D721Med (cell line): ENCODE results near the gene ADAM11.
A peak's percentile ranks its signal among the peaks of the same experiment; 100 is the strongest.

Experiments used
- DNase-seq: peaks from one replicate; pipeline ENCODE4 v3.0.0; 2011; ENCODE audit warnings: low spot score; ENCODE audit not compliant: insufficient read length
- FAIRE-seq: peaks from 2 replicates; lab custom pipeline; 2011; peaks lifted over from hg19 to GRCh38; lab: Jason Lieb, UNC
- TF ChIP-seq, protein P1 (sequence below): IDR thresholded peaks from 2 replicates; pipeline ENCODE4 v1.5.1; 2012; ENCODE audit warnings: mild to moderate bottlenecking, control low read depth; ENCODE audit not compliant: insufficient read depth; ENCODE audit errors: missing control alignments

The ADAM11 gene

GRCh38 chr17:44777394-44778348 is 18.9 kb downstream of the ADAM11 start:
- FAIRE-seq (no peak), DNase-seq (no peak)
- TF ChIP-seq, protein P1, sequence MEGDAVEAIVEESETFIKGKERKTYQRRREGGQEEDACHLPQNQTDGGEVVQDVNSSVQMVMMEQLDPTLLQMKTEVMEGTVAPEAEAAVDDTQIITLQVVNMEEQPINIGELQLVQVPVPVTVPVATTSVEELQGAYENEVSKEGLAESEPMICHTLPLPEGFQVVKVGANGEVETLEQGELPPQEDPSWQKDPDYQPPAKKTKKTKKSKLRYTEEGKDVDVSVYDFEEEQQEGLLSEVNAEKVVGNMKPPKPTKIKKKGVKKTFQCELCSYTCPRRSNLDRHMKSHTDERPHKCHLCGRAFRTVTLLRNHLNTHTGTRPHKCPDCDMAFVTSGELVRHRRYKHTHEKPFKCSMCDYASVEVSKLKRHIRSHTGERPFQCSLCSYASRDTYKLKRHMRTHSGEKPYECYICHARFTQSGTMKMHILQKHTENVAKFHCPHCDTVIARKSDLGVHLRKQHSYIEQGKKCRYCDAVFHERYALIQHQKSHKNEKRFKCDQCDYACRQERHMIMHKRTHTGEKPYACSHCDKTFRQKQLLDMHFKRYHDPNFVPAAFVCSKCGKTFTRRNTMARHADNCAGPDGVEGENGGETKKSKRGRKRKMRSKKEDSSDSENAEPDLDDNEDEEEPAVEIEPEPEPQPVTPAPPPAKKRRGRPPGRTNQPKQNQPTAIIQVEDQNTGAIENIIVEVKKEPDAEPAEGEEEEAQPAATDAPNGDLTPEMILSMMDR: no peak

GRCh38 chr17:44778656-44779210 is 19.9 kb downstream of the ADAM11 start:
- no peak for FAIRE-seq
- TF ChIP-seq, protein P1: no peak
- DNase-seq: no peak

GRCh38 chr17:44779211-44780025 is 20.6 kb downstream of the ADAM11 start:
- no peak for FAIRE-seq
- peak; percentile 80 for DNase-seq
- TF ChIP-seq, protein P1: peak; percentile 87

DNA sequence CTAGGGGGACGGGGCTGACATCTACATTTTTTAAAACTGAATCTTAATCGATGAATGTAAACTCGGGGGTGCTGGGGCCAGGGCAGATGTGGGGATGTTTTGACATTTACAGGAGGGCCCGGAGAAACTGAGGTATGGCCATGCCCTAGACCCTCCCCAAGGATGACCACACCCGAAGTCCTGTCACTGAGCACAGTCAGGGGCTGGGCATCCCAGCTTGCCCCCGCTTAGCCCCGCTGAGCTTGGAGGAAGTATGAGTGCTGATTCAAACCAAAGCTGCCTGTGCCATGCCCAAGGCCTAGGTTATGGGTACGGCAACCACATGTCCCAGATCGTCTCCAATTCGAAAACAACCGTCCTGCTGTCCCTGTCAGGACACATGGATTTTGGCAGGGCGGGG is 21.4 kb downstream of the ADAM11 start:
- DNase-seq: no peak
- FAIRE-seq: no peak
- TF ChIP-seq, protein P1: no peak

DNA sequence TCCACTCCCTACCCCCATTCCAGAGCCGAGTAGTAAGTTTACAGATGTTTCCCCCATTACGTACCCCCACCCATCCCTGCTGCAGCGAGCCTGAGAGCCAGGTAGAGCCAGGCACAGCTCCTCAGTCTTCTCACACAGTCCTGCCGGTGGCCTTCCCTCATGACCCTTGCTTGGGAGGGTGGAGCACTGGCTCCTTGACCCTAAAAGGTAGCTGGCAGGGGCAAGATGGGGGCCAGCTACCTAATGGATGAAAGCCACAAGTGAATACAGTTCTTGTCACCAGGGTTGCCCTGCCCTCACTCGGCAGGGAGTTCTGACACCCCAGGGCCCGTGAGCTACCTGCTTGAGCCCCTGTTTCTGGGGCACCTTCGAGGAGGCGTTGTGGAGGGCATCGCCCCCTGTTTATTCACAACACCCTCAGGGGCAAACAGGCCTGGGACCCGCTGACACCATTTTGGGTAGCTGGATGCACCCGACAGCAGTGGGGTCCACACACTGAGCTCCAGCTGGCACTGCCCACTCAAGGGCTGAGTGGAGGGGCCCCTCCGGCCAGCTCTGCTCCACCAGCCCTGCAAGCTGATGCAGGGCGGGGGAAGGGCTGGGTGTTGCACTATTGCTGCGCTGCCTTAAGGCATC is 22.2 kb downstream of the ADAM11 start:
- DNase-seq: no peak
- FAIRE-seq: no peak
- TF ChIP-seq, protein P1: no peak

GRCh38 chr17:44781551-44782325 is 22.9 kb downstream of the ADAM11 start:
- DNase-seq (no peak), FAIRE-seq (no peak)
- TF ChIP-seq, protein P1: no peak
